ENCODE results near the gene VASN. TPM values are rescaled to one million over a fixed set of nuclear protein-coding genes. Genes with fewer than 3 reads are reported as not detected.

The VASN gene
- total RNA-seq, 2 donors from 2014 or later: 14.3 to 22.1 TPM

GRCh38 chr16:4381072-4381934 lies 9.7 kb downstream of the VASN start:
- Histone ChIP-seq H3K27me3 (no peaks in the 10 kb centered on the region), H3K4me1 (peaks cover 25% of the 10 kb centered on the region), H3K27ac (no peak overlapping the region), H3K4me3 (no peak overlapping the region), H3K9me3 (no peaks in the 10 kb centered on the region), H3K36me3 (replicated peaks in 1 of 2; ENCODE audit: insufficient read depth in 1 of 2, low read depth in 2 of 2) (peaks cover 0 to 8% of the 10 kb centered on the region in 2 donors)
- 93 to 98% methylated on average over 8 to 59 of the region's 59 CpGs for WGBS, 2 donors
- DNase-seq (peak in 1 of 4 donors; percentile 13), ATAC-seq (no peak)
- TF ChIP-seq, protein P1, sequence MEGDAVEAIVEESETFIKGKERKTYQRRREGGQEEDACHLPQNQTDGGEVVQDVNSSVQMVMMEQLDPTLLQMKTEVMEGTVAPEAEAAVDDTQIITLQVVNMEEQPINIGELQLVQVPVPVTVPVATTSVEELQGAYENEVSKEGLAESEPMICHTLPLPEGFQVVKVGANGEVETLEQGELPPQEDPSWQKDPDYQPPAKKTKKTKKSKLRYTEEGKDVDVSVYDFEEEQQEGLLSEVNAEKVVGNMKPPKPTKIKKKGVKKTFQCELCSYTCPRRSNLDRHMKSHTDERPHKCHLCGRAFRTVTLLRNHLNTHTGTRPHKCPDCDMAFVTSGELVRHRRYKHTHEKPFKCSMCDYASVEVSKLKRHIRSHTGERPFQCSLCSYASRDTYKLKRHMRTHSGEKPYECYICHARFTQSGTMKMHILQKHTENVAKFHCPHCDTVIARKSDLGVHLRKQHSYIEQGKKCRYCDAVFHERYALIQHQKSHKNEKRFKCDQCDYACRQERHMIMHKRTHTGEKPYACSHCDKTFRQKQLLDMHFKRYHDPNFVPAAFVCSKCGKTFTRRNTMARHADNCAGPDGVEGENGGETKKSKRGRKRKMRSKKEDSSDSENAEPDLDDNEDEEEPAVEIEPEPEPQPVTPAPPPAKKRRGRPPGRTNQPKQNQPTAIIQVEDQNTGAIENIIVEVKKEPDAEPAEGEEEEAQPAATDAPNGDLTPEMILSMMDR (IDR thresholded peaks at IDR 0.05): no peak
- no peak for TF ChIP-seq POLR2A (IDR thresholded peaks at IDR 0.05)
- intact Hi-C loops (cut with DNase I): no loop called here

- 95 to 100% methylated on average over 4 to 42 of the region's 55 CpGs for whole genome bisulfite sequencing, 2 donors
- ATAC-seq: no peak
- peaks cover 0 to 8% of the 10 kb centered on the region in 2 donors for H3K36me3 ChIP-seq (replicated peaks in 1 of 2; ENCODE audit: insufficient read depth in 1 of 2, low read depth in 2 of 2)
- H3K27me3 ChIP-seq: no peaks in the 10 kb centered on the region
- H3K4me1 ChIP-seq: peaks cover 17% of the 10 kb centered on the region
- no peak overlapping the region for H3K4me3 ChIP-seq
- H3K9me3 ChIP-seq: no peaks in the 10 kb centered on the region
- TF ChIP-seq, protein P1 (IDR thresholded peaks at IDR 0.05): no peak
- no peak for TF ChIP-seq POLR2A (IDR thresholded peaks at IDR 0.05)
- intact Hi-C loops (cut with DNase I): no loop called here
- DNase-seq: peak in 1 of 4 donors; percentile 6
- no peak overlapping the region for H3K27ac ChIP-seq
Measured at GRCh38 chr16:4381935-4382794, 10.5 kb downstream of the VASN start.

DNA sequence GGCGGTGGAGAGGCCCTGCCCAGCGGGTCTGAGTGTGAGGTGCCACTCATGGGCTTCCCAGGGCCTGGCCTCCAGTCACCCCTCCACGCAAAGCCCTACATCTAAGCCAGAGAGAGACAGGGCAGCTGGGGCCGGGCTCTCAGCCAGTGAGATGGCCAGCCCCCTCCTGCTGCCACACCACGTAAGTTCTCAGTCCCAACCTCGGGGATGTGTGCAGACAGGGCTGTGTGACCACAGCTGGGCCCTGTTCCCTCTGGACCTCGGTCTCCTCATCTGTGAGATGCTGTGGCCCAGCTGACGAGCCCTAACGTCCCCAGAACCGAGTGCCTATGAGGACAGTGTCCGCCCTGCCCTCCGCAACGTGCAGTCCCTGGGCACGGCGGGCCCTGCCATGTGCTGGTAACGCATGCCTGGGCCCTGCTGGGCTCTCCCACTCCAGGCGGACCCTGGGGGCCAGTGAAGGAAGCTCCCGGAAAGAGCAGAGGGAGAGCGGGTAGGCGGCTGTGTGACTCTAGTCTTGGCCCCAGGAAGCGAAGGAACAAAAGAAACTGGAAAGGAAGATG lies 11.2 kb downstream of the VASN start:
- peaks cover 0 to 8% of the 10 kb centered on the region in 2 donors for H3K36me3 ChIP-seq (replicated peaks in 1 of 2; ENCODE audit: insufficient read depth in 1 of 2, low read depth in 2 of 2)
- peaks cover 11% of the 10 kb centered on the region for H3K4me1 ChIP-seq
- H3K27me3 ChIP-seq: no peaks in the 10 kb centered on the region
- WGBS, 2 donors: 91 to 94% methylated on average over 10 to 21 of the region's 21 CpGs
- ATAC-seq (no peak), DNase-seq (peak in 1 of 4 donors; percentile 11)
- intact Hi-C loops (cut with DNase I): no loop called here
- no peaks in the 10 kb centered on the region for H3K9me3 ChIP-seq
- no peak for TF ChIP-seq POLR2A (IDR thresholded peaks at IDR 0.05)
- TF ChIP-seq, protein P1 (IDR thresholded peaks at IDR 0.05): no peak
- no peak overlapping the region for H3K4me3 ChIP-seq
- H3K27ac ChIP-seq: no peak overlapping the region

GRCh38 chr16:4383591-4384444 lies 12.2 kb downstream of the VASN start:
- DNase-seq: peak in 1 of 4 donors; percentile 12
- H3K36me3 ChIP-seq (replicated peaks in 1 of 2; ENCODE audit: insufficient read depth in 1 of 2, low read depth in 2 of 2): peaks cover 0 to 8% of the 10 kb centered on the region in 2 donors
- WGBS, 2 donors: 86 to 93% methylated on average over 3 to 10 of the region's 12 CpGs

More at GRCh38 chr16:4383591-4384444, 12.2 kb downstream of the VASN start:
- no peak for ATAC-seq
- TF ChIP-seq, protein P1 (IDR thresholded peaks at IDR 0.05): no peak
- no peak for TF ChIP-seq POLR2A (IDR thresholded peaks at IDR 0.05)
- intact Hi-C loops (cut with DNase I): no loop called here
- Histone ChIP-seq H3K4me3 (no peak overlapping the region), H3K9me3 (no peaks in the 10 kb centered on the region), H3K4me1 (peaks cover 2% of the 10 kb centered on the region), H3K27ac (no peak overlapping the region), H3K27me3 (no peaks in the 10 kb centered on the region)

Measured in body of pancreas (tissue), 4 donors.